Left renal pelvis (tissue), 4 donors: Measurements from ENCODE around the gene TK1. TPM values are rescaled to one million over a fixed set of nuclear protein-coding genes. Genes with fewer than 3 reads are reported as not detected.
"Not testable (repeated sequence)": the region's sequence is repeated elsewhere in the genome, so short reads cannot be mapped to it uniquely, and the experiment has no call there.

Experiments used
- DNase-seq, 4 donors: peaks; one replicate each; pipeline ENCODE4 v3.0.0-alpha.2; 2013; ENCODE audit warnings: low read depth in 4 of 4, low spot score in 3 of 4
- polyA plus RNA-seq, 4 donors: library from polyadenylated mRNA; unstranded; fragments of 120-200 nt; gene quantifications; one replicate each; pipeline ENCODE4 v1.2.1, GENCODE V29; 2013; ENCODE audit not compliant: insufficient read length in 4 of 4

TK1 gene
- polyA plus RNA-seq, 4 donors: 21.1 to 37.3 (median 25.9) TPM

- no peak for DNase-seq
Measured at GRCh38 chr17:78154903-78155811, 31.7 kb downstream of the TK1 start.

- DNase-seq: no peak
Measured at GRCh38 chr17:78151514-78152008, 35.3 kb downstream of the TK1 start.

DNA sequence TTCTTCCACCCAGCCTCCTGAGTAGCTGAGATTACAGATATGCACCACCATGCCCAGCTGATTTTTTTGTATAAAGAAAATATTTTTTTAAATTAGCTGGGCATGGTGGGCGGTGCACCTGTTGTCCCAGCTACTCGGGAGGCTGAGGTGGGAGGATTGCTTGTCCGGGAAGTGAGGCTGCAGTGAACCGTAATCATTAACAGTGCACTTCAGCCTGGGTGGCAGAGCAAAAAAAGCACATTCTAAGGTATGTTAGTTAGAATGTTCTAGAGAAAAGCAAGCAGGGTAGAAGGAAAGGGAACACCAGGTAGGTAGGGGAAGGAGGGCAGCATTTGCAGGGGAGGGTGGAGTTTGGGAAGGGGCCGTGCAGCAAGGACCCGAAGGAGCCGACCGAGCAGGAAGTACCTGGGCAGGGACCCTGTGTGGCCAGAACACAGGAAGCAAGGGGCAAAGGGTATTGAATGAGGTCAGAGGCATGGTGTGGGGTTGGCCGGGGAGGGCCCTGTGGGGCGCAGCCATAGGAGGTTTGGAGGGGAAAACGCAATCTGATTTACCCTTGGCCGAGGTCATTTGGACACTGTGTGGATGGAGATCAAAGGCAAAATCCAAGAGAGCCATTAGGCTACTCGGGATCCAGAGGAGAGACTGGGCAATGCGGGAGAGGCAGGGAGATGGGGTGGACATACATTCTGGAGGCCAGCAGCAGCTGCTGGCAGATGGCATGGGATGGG is 38.4 kb downstream of the TK1 start:
- no peak for DNase-seq

DNA sequence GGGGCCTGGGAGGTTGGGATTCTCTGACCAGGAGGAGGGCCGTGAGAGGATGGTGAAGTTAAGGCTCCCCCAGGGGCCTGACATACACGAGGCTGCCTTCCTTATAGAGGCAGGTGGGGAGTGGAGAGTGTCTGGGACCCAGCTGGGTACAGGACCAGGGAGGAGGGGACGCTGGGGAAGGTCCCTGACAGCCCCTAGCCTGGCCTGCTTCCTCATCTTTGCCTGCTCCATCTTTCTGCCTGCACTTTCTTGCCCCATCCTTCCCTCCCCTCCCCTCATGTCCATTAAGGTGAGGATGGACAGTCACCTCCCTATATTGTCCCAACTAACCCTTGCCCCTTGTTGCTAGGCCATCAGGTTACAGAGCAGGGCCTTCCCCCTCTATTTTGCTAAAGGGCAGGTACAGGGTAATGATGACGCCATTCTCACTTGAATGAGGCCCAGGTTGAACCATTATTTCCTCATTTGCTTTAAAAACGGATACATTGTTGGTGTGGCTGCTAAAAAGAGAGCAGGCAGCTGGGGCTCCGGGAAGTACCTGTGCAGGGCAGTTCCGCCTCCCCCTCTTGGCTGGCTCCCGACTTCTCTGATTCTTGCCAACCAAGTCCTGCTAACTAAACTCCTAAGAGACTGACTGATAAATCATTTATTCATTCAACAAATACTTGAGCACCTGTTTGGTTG is 39.4 kb downstream of the TK1 start:
- DNase-seq: no peak

GRCh38 chr17:78146881-78147280 is 40.0 kb downstream of the TK1 start:
- DNase-seq: no peak

DNA sequence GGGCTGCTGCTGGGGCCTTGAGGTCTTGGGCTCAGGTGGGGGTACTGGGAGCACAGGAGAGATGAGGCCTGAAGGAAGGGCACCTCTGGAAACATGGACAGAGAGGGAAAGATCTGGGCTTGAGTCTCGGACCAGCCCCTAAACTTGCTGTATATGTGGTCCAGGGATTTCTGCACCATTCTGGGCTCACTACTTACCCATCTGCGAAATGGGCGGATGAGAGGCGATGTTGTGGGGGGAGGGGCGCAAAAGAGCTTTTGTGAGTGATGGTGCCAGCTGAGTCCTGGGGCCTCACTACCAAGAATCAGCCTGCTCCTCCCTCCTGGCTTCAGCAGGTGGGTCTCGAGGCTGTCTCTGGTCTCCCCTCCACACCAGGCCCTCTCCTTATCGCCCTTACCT is 40.4 kb downstream of the TK1 start:
- no peak for DNase-seq

- DNase-seq: no peak
Measured at GRCh38 chr17:78144736-78145641, 41.9 kb downstream of the TK1 start.

GRCh38 chr17:78144147-78144719 is 42.6 kb downstream of the TK1 start:
- peak in 1 of 4 donors; percentile 68 for DNase-seq

GRCh38 chr17:78143214-78144146 is 43.4 kb downstream of the TK1 start:
- DNase-seq: no peak

DNA sequence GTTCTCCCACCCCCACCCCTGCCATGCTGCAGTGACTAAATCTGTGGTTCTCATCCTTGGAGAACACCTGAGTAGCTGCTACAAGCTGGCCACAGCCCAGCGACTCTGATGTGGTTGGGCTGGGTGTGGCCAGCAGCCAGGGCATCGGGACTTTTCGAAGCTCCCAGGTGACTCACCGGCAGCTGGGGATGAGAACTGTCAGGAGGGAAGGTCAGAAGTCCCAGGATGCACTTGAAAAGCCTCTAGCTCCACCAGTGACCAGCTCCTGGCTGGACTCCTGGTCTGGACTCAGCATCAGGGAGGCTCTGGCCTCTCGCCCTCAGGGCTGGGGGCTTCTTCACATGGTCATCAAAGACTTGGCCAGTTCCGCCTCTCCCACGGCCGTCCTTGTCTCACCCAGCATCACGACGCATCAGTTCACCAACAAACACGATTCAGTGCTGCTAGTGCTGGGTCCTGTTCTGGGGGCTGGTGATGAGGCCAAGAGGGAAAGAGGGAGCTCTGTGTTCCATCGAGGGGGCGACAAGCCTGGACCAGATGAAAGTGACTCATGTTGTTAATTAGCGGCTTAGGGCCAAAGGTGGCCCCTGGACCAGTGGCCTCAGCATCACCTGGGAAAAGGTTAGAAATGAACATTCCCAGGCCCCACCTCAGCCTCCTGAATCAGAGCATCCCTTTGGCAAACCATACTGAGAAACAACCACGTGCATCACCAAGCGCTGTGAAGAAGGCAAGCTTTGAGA is 44.6 kb downstream of the TK1 start:
- DNase-seq: no peak

- DNase-seq: no peak
Measured at GRCh38 chr17:78141437-78142118, 45.3 kb downstream of the TK1 start.

- DNase-seq: peak in 1 of 4 donors; percentile 63
Measured at GRCh38 chr17:78140169-78141051, 46.4 kb downstream of the TK1 start.

- DNase-seq: not testable (repeated sequence)
Measured at GRCh38 chr17:78139861-78140168, 47.0 kb downstream of the TK1 start.

GRCh38 chr17:78138204-78139060 is 48.4 kb downstream of the TK1 start:
- no peak for DNase-seq

- DNase-seq: no peak
Measured at GRCh38 chr17:78137392-78138203, 49.3 kb downstream of the TK1 start.
